AG09309 (cell line): ENCODE results near the gene PJA2.

Source experiments
- DNase-seq: peaks from one replicate; pipeline ENCODE4 v3.0.0-alpha.2; 2010; ENCODE audit warnings: low read depth
- H3K4me3 ChIP-seq: 2 replicates; pipeline ENCODE4 v1.5.1; 2011; ENCODE audit warnings: mild to moderate bottlenecking, low read depth, low read length, moderate library complexity; ENCODE audit not compliant: control insufficient read depth
- TF ChIP-seq, protein P1 (sequence below): IDR thresholded peaks from 2 replicates; pipeline ENCODE4 v1.5.1; 2011; ENCODE audit warnings: mild to moderate bottlenecking, low read depth, low read length, inconsistent platforms; ENCODE audit not compliant: insufficient read depth, control insufficient read depth; ENCODE audit errors: missing control alignments

The PJA2 gene

GRCh38 chr5:109335114-109335513 is 74.7 kb downstream of the PJA2 start:
- H3K4me3 ChIP-seq = no peak overlapping the region
- DNase-seq = no peak
- TF ChIP-seq, protein P1, sequence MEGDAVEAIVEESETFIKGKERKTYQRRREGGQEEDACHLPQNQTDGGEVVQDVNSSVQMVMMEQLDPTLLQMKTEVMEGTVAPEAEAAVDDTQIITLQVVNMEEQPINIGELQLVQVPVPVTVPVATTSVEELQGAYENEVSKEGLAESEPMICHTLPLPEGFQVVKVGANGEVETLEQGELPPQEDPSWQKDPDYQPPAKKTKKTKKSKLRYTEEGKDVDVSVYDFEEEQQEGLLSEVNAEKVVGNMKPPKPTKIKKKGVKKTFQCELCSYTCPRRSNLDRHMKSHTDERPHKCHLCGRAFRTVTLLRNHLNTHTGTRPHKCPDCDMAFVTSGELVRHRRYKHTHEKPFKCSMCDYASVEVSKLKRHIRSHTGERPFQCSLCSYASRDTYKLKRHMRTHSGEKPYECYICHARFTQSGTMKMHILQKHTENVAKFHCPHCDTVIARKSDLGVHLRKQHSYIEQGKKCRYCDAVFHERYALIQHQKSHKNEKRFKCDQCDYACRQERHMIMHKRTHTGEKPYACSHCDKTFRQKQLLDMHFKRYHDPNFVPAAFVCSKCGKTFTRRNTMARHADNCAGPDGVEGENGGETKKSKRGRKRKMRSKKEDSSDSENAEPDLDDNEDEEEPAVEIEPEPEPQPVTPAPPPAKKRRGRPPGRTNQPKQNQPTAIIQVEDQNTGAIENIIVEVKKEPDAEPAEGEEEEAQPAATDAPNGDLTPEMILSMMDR = no peak

DNA sequence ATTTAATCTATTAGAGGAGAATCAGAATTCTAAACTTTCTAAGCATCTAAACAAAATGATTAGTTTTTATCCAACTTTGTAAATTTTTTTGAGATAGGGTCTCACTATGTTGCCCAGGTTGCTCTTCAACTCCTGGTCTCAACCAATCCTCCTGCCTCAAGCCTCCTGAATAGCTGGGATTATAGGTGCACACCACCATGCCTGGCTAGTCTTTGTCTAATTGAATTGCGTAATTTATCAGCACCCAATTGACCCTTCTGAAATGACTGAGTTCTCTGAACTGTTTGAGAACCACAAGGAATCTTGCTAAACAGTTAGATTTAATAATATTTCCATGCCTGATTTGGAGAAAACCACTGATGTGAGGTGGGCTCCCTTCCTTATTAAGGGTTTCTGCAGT is 75.7 kb downstream of the PJA2 start:
- H3K4me3 ChIP-seq = no peak overlapping the region
- TF ChIP-seq, protein P1 = no peak
- no peak for DNase-seq

- peak; percentile 40 for DNase-seq
- TF ChIP-seq, protein P1 = no peak
- no peak overlapping the region for H3K4me3 ChIP-seq
Measured at GRCh38 chr5:109329333-109330237, 80.2 kb downstream of the PJA2 start.

- TF ChIP-seq, protein P1 = no peak
- no peak for DNase-seq
- H3K4me3 ChIP-seq = no peak overlapping the region
Measured at GRCh38 chr5:109328626-109329025, 81.1 kb downstream of the PJA2 start.

GRCh38 chr5:109327570-109327969 is 82.2 kb downstream of the PJA2 start:
- no peak for DNase-seq
- no peak overlapping the region for H3K4me3 ChIP-seq
- TF ChIP-seq, protein P1 = no peak

- no peak for DNase-seq
- H3K4me3 ChIP-seq = no peak overlapping the region
- TF ChIP-seq, protein P1 = no peak
Measured at GRCh38 chr5:109326919-109327318, 82.9 kb downstream of the PJA2 start.

DNA sequence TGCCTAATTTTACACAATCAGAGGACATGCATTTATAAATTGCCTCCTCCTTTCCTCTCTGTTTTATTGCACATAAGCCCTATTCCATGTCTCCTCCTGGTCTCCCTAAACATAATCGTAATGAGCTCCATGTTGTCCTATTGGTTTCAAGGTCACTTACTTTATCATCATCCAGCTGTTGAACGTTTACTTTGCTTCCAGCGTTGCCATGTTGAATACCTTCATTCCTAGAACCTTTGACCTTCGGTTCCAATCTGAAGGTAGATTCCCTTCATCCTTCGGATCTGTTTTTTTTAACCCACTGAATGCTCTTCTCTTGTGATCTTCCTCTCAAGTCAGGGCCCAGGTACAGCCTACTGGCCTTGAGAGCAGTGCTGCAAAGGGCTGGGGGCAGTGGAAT is 84.3 kb downstream of the PJA2 start:
- H3K4me3 ChIP-seq = no peak overlapping the region
- TF ChIP-seq, protein P1 = no peak
- DNase-seq = no peak
